Activated CD4-positive, alpha-beta T cell treated with anti-CD3 and anti-CD28 coated beads, Interleukin-2, amount 50 U/mL, for 4 hours (primary cell): Measurements from ENCODE around the gene SLAIN2.
"Not testable (repeated sequence)": the region's sequence is repeated elsewhere in the genome, so short reads cannot be mapped to it uniquely, and the experiment has no call there.

ENCODE experiments used
- DNase-seq, 2 experiments: peaks; one replicate each; pipeline ENCODE4 v3.0.0-alpha.2; 2020

Gene SLAIN2

GRCh38 chr4:48445704-48446103, 104.4 kb downstream of the SLAIN2 start:
- no peak for DNase-seq

DNA sequence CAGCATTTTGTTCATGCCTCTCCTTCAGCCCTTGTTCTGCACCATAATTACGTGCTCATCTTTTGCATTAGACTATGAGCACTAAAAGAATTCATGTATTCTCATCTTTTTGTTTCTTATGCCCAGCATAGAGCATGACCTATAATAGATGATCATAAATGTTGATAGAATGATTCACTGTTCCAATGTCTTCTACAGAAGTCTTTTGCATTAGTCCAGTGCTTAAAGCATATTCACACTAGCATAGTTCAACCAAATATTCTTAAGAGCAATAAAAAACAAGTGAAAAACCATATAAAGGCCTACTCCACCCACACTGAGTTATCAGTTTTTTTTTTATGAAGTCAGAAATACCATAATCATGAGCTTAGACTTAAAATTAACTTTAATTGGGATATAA, 105.3 kb downstream of the SLAIN2 start:
- no peak for DNase-seq

GRCh38 chr4:48449151-48449550, 107.8 kb downstream of the SLAIN2 start:
- DNase-seq: no peak

DNA sequence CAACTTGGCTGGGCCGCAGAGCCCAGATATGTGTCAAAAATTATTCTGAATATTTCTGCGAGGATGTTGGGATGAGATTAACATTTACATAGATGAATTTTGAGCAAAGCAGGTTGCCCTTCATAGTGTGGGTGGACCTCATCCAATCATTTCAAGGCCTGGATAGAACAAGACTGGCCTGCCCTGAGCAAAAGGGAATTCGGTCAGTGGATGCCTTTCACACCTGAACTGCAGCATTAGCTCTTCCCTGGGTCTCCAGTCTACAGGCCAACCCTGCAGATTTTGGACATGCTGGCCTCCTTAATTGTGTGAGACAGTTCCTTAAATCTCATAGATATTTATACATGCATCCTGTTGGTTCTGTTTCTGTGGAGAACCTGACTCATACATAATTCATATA, 109.4 kb downstream of the SLAIN2 start:
- DNase-seq: no peak

- DNase-seq: not testable (repeated sequence)
Observed at GRCh38 chr4:48451656-48452055, 110.3 kb downstream of the SLAIN2 start.

GRCh38 chr4:48454591-48454990, 113.3 kb downstream of the SLAIN2 start:
- no peak for DNase-seq

- DNase-seq: no peak
Observed at GRCh38 chr4:48461000-48461399, 119.7 kb downstream of the SLAIN2 start.

DNA sequence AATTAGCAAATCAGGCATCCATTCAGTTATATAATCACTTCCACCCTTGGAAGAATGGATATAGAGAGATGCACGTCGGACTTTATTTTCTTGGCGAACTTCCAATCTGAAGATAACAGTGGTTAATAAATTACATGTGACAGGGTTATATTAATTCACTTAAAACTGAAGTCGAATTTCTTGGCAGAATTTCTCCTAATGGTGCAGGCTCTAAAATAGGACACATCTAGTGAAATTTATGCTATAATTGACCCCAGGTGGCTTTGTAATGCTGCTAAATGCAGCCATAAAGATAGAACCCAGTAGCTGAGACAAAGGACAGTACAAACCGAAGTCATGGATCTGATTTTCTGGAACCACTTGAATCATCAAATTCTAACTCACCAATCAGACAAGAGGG, 121.0 kb downstream of the SLAIN2 start:
- DNase-seq: no peak

- no peak for DNase-seq
Observed at GRCh38 chr4:48467442-48467841, 126.1 kb downstream of the SLAIN2 start.

DNA sequence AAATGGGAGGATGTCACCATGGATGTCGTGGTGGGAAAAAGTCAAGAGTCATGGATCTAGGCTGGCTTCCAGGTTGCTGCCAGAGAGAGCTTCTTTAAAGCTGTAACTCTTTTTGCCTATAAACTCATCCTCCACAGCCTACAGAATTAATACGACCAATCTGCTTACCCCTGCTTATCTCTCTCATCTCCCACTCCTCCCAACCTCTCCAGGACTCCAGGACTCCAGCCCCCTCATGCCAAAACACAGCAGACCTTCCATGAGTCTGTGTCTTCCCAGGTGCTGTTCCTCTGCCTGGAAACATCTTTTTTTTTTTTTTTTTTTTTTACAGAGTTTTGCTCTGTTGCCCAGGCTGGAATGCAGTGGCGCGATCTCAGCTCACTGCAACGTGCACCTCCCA, 126.6 kb downstream of the SLAIN2 start:
- DNase-seq: no peak

DNA sequence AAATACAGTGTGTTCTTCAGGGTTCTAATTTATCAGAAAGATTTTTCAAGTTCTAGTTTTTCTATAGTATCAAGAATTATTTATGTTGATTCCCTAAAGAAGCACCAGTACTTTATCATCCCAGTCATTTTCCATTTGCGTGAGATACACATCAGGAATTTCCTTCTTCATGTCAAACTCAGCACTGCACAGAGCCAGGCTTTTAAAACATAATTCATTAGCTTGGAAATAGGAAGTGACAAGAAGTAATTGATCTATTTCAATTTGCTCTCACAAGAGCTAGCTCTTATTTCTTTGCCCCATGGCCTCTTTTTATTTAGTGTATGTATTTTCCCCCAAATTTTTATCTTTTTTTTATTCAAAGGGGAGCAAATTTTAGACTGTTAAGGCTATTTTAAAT, 128.8 kb downstream of the SLAIN2 start:
- no peak for DNase-seq

- DNase-seq: no peak
Observed at GRCh38 chr4:48470570-48470969, 129.2 kb downstream of the SLAIN2 start.

DNA sequence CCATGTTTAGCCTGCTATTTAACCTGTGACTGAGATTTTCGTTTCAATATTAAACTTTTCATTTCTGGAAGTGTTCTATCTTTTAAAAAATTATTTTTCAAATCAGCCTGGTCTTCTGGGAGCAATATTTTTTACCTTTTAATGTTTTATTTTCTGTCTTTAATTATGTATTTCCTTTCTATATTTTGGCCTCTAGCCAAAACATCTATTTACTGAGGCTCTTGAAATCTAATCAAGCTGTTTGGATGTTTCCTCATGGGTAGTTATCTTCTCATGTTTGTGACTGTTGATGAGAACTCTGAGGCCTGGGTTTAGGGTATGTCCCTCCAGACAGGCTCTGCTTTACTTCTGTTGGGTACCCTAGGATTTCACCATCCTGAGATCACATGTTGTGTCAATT, 131.5 kb downstream of the SLAIN2 start:
- no peak for DNase-seq

DNA sequence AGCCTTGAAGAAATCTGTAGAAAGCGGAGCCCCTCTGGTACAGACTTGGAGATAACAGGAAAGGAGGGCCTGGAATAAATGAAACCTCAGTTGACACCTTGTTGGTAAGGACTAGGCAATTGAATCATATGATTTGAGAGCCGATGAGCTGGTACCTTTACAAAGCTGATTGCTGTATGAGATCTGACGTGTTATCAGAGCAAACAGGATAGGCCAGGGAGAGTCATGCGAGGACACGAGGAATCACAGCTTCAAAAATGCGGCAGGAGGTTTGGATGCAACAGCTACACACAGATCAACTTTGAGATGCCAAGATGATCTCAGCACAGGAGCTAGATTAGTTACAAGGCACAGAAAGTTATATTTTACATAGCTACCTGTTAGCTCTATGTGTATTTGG, 134.4 kb downstream of the SLAIN2 start:
- DNase-seq: no peak
